Astrocyte (in vitro differentiated cells and primary cell): ENCODE data around the gene PLP2. TPM values are rescaled to one million over a fixed set of nuclear protein-coding genes. Genes with fewer than 3 reads are reported as not detected.

Source experiments
- DNase-seq: peaks from one replicate; pipeline ENCODE4 v3.0.0-alpha.2; 2010; ENCODE audit warnings: low read depth
- FAIRE-seq: peaks from 2 replicates; lab custom pipeline; 2011; peaks lifted over from hg19 to GRCh38; lab: Jason Lieb, UNC
- H2AFZ ChIP-seq: 2 replicates; pipeline ENCODE4 v1.6.0; 2012; ENCODE audit warnings: low read depth, low read length, inconsistent platforms
- H3K27ac ChIP-seq: 2 replicates; pipeline ENCODE4 v1.5.1; 2011; ENCODE audit warnings: low read depth, low read length, inconsistent platforms
- H3K27me3 ChIP-seq: 2 replicates; pipeline ENCODE4 v1.6.0; 2011; ENCODE audit warnings: low read length, inconsistent platforms; ENCODE audit not compliant: insufficient read depth
- H3K36me3 ChIP-seq: 2 replicates; pipeline ENCODE4 v1.5.1; 2011; ENCODE audit warnings: low read length, inconsistent platforms; ENCODE audit not compliant: insufficient read depth
- H3K4me1 ChIP-seq: 2 replicates; pipeline ENCODE4 v1.5.1; 2011; ENCODE audit warnings: low read length, inconsistent platforms; ENCODE audit not compliant: insufficient read depth
- H3K4me2 ChIP-seq: 2 replicates; pipeline ENCODE4 v1.6.0; 2012; ENCODE audit warnings: low read length, inconsistent platforms
- H3K4me3 ChIP-seq: 2 replicates; pipeline ENCODE4 v1.5.1; 2011; ENCODE audit warnings: low read depth, mild to moderate bottlenecking, low read length, inconsistent platforms; ENCODE audit not compliant: insufficient read depth
- H3K79me2 ChIP-seq: 2 replicates; pipeline ENCODE4 v1.6.0; 2012; ENCODE audit warnings: mild to moderate bottlenecking, low read length, inconsistent platforms; ENCODE audit not compliant: insufficient read depth
- H3K9ac ChIP-seq: 2 replicates; pipeline ENCODE4 v1.6.0; 2012; ENCODE audit warnings: mild to moderate bottlenecking, low read length, inconsistent platforms
- H3K9me3 ChIP-seq: 2 replicates; pipeline ENCODE4 v1.5.1; 2012; ENCODE audit warnings: low read depth, mild to moderate bottlenecking, low read length, inconsistent platforms; ENCODE audit not compliant: insufficient read depth
- H4K20me1 ChIP-seq: 2 replicates; pipeline ENCODE4 v1.6.0; 2012; ENCODE audit warnings: low read length, inconsistent platforms; ENCODE audit not compliant: insufficient read depth
- H3K27ac Mint-ChIP-seq: one replicate; pipeline ENCODE4 v1.8.0; 2021; ENCODE audit warnings: mild to moderate bottlenecking, mixed read lengths; ENCODE audit not compliant: unreplicated experiment
- H3K27me3 Mint-ChIP-seq: one replicate; pipeline ENCODE4 v1.8.0; 2021; ENCODE audit warnings: low read depth, mixed read lengths; ENCODE audit not compliant: unreplicated experiment
- H3K36me3 Mint-ChIP-seq: one replicate; pipeline ENCODE4 v1.8.0; 2021; ENCODE audit warnings: low read depth, mixed read lengths; ENCODE audit not compliant: unreplicated experiment
- H3K4me1 Mint-ChIP-seq: one replicate; pipeline ENCODE4 v1.8.0; 2021; ENCODE audit warnings: low read depth, mixed read lengths; ENCODE audit not compliant: unreplicated experiment
- H3K4me3 Mint-ChIP-seq: one replicate; pipeline ENCODE4 v1.8.0; 2021; ENCODE audit warnings: mild to moderate bottlenecking, moderate library complexity, mixed read lengths; ENCODE audit not compliant: unreplicated experiment
- H3K9me3 Mint-ChIP-seq: one replicate; pipeline ENCODE4 v1.8.0; 2021; ENCODE audit warnings: mild to moderate bottlenecking, mixed read lengths; ENCODE audit not compliant: unreplicated experiment
- CTCF ChIP-seq: IDR thresholded peaks from 2 replicates; pipeline ENCODE4 v1.5.1; 2011; ENCODE audit warnings: low read depth, mild to moderate bottlenecking, inconsistent platforms, low read length, moderate library complexity; ENCODE audit not compliant: insufficient read depth
- EZH2 ChIP-seq: IDR thresholded peaks from 2 replicates; pipeline ENCODE4 v1.6.1; 2012; ENCODE audit warnings: mild to moderate bottlenecking, low read length, inconsistent platforms; ENCODE audit not compliant: insufficient read depth
- total RNA-seq: library from RNA; stranded (reverse); gene quantifications from 2 replicates; pipeline ENCODE4 v1.2.1, GENCODE V29; 2021

The PLP2 gene
- total RNA-seq, 1 donor from 2014 or later, result 109 TPM

GRCh38 chrX:49161632-49162031 lies 10.1 kb upstream of the PLP2 start:
- H3K4me3 Mint-ChIP-seq, result no peak overlapping the region
- no peaks in the 10 kb centered on the region for H3K36me3 Mint-ChIP-seq
- H3K27me3 Mint-ChIP-seq, result no peaks in the 10 kb centered on the region
- H4K20me1 ChIP-seq, result no peaks in the 10 kb centered on the region
- H3K27me3 ChIP-seq, result no peaks in the 10 kb centered on the region
- peaks cover 4% of the 10 kb centered on the region for H3K4me1 ChIP-seq
- no peak overlapping the region for H2AFZ ChIP-seq
- H3K4me3 ChIP-seq, result no peak overlapping the region
- no peak overlapping the region for H3K9ac ChIP-seq
- H3K9me3 Mint-ChIP-seq, result no peaks in the 10 kb centered on the region
- no peaks in the 10 kb centered on the region for H3K4me1 Mint-ChIP-seq
- no peak for DNase-seq
- FAIRE-seq, result peak; percentile 55
- no peak overlapping the region for H3K4me2 ChIP-seq
- H3K79me2 ChIP-seq, result no peaks in the 10 kb centered on the region
- no peaks in the 10 kb centered on the region for H3K36me3 ChIP-seq
- TF ChIP-seq EZH2, result no peak
- TF ChIP-seq CTCF, result no peak
- H3K9me3 ChIP-seq, result no peaks in the 10 kb centered on the region
- no peak overlapping the region for H3K27ac Mint-ChIP-seq
- no peak overlapping the region for H3K27ac ChIP-seq

- no peak within 1 kb of the TSS for H3K27ac Mint-ChIP-seq
- H3K36me3 Mint-ChIP-seq, result no peaks in the 10 kb centered on the region
- H3K4me1 Mint-ChIP-seq, result peaks cover 4% of the 10 kb centered on the region
- no peaks in the 10 kb centered on the region for H3K9me3 ChIP-seq
- peak within 1 kb of the TSS; percentile 45 for H3K4me3 Mint-ChIP-seq
- DNase-seq (no peak), FAIRE-seq (no peak)
- peaks cover 12% of the 10 kb centered on the region for H3K4me1 ChIP-seq
- no peaks in the 10 kb centered on the region for H4K20me1 ChIP-seq
- TF ChIP-seq EZH2 (no peak), CTCF (no peak)
- peak within 1 kb of the TSS; percentile 83 for H3K4me2 ChIP-seq
- peak within 1 kb of the TSS; percentile 81 for H3K9ac ChIP-seq
- H3K27me3 Mint-ChIP-seq, result no peaks in the 10 kb centered on the region
- no peaks in the 10 kb centered on the region for H3K27me3 ChIP-seq
- peak within 1 kb of the TSS; percentile 85 for H2AFZ ChIP-seq
- H3K79me2 ChIP-seq, result no peaks in the 10 kb centered on the region
- H3K36me3 ChIP-seq, result no peaks in the 10 kb centered on the region
- no peaks in the 10 kb centered on the region for H3K9me3 Mint-ChIP-seq
- H3K27ac ChIP-seq, result peak within 1 kb of the TSS; percentile 68
- H3K4me3 ChIP-seq, result peak within 1 kb of the TSS; percentile 39
Observed at GRCh38 chrX:49162620-49163019, 9.1 kb upstream of the PLP2 start, which contains the start of gene MAGIX. MAGIX (plus strand) TSS chrX:49162758; CDS start chrX:49162890, 132 bp downstream.
